CD4-positive, CD25-positive, alpha-beta regulatory T cell (primary cell): ENCODE results near the gene LGR6. TPM values are rescaled to one million over a fixed set of nuclear protein-coding genes. Genes with fewer than 3 reads are reported as not detected.
"Not testable (repeated sequence)": the region's sequence is repeated elsewhere in the genome, so short reads cannot be mapped to it uniquely, and the experiment has no call there.

Experiments used
- ATAC-seq, 2 donors: fragments of 150-1000 bp; cut with Tn5 transposase; one replicate each; pipeline ENCODE4 v1.10.0; 2021; ENCODE audit warnings: low read depth in 2 of 2, moderate number of reproducible peaks in 2 of 2, moderate library complexity in 1 of 2
- DNase-seq, 3 donors: peaks; one replicate each; pipeline versions ENCODE4 v3.0.0 to v3.0.0-alpha.2; 2012 to 2022; ENCODE audit warnings: mixed read lengths in 1 of 3
- H3K27ac ChIP-seq: one replicate; pipeline ENCODE4 v1.7.0; 2013; ENCODE audit warnings: mild to moderate bottlenecking, low read length; ENCODE audit not compliant: insufficient read depth, poor library complexity, severe bottlenecking
- H3K27me3 ChIP-seq: one replicate; pipeline ENCODE4 v1.7.0; 2013; ENCODE audit warnings: low read length; ENCODE audit not compliant: control insufficient read depth, insufficient read depth
- H3K36me3 ChIP-seq: one replicate; pipeline ENCODE4 v1.7.0; 2013; ENCODE audit warnings: mild to moderate bottlenecking, low read length, moderate library complexity; ENCODE audit not compliant: control insufficient read depth, insufficient read depth
- H3K4me1 ChIP-seq: 2 replicates; pipeline ENCODE4 v1.7.0; 2013; ENCODE audit warnings: mild to moderate bottlenecking, low read length; ENCODE audit not compliant: insufficient read depth, control insufficient read depth, poor library complexity, severe bottlenecking
- H3K4me3 ChIP-seq: one replicate; pipeline ENCODE4 v1.7.0; 2013; ENCODE audit warnings: low read depth, mild to moderate bottlenecking, low read length, moderate library complexity
- H3K9me3 ChIP-seq, 2 experiments: 1 replicate in 1 of 2; 2 replicates in 1 of 2; pipeline ENCODE4 v1.7.0; 2013; ENCODE audit warnings: low read length in 2 of 2, mild to moderate bottlenecking in 1 of 2, moderate library complexity in 1 of 2; ENCODE audit not compliant: control insufficient read depth in 2 of 2
- H3K27ac Mint-ChIP-seq, 3 donors: one replicate each; pipeline ENCODE4 v1.8.0; 2020 to 2022; ENCODE audit warnings: mild to moderate bottlenecking in 3 of 3, mixed read lengths in 3 of 3, moderate library complexity in 2 of 3
- H3K27me3 Mint-ChIP-seq: one replicate; pipeline ENCODE4 v1.8.0; 2022; ENCODE audit warnings: mild to moderate bottlenecking, mixed read lengths
- H3K36me3 Mint-ChIP-seq: one replicate; pipeline ENCODE4 v1.8.0; 2020; ENCODE audit warnings: mixed read lengths
- H3K4me1 Mint-ChIP-seq, 4 donors: one replicate each; pipeline ENCODE4 v1.8.0; 2020 to 2022; ENCODE audit warnings: mixed read lengths in 4 of 4, mild to moderate bottlenecking in 1 of 4
- H3K4me3 Mint-ChIP-seq, 4 donors: one replicate each; pipeline ENCODE4 v1.8.0; 2020 to 2022; ENCODE audit warnings: mild to moderate bottlenecking in 4 of 4, mixed read lengths in 4 of 4, moderate library complexity in 3 of 4
- H3K9me3 Mint-ChIP-seq, 7 donors: one replicate each; pipeline ENCODE4 v1.8.0; 2020 to 2022; ENCODE audit warnings: mixed read lengths in 7 of 7, mild to moderate bottlenecking in 3 of 7, moderate library complexity in 2 of 7
- polyA plus RNA-seq, 4 donors: library from polyadenylated mRNA; unstranded; fragments of 300-500 nt; fragmentation: Illumina TruSeq; gene quantifications; one replicate each; pipeline ENCODE4 v1.2.3, GENCODE V29; 2021
- total RNA-seq: library from RNA; stranded (reverse); gene quantifications from one replicate; pipeline ENCODE4 v1.2.3, GENCODE V29; 2022

LGR6 gene
- total and polyA plus RNA-seq, 5 donors from 2014 or later = 0.16 to 0.87 (median 0.30) TPM

DNA sequence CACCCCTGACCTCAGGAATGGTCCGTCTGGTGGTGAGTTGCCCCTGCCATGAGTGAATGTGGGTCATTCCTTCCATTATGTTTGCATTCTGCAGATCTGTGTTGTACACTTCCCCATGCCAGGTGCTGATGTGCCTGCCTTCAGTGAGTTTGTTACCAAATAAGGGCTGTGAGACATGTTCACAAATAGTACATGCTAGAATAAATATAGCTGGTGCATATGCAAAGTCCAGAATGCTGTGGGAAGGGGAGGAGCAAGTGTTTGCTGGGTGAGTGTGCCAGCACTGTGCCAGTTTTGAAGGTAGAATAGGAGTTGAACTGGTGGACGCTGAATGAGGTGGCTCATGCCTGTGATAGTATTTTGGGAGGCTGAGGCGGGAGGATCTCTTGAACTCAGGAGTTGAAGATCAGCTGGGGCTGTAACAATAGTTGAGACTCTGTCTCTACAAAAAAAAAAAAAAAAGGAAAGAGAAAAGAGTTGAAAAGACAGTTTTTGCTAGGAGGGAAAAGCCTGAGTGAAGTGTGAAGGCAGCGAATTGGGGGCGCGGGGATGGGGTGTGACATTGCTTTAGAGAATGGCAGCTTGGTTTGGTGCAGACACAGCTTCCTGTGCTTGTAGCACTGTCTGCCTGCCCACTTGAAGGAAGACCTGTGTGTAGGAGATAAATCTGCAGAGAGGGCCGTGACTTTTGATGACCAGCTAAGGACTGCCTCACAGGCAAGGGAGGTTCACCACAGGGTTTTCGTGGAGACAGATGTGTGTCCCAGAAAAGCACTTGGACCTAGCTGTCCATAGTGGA is 61.1 kb downstream of the LGR6 start:
- Histone ChIP-seq H3K4me3 (no peak overlapping the region), H3K36me3 (no peaks in the 10 kb centered on the region), H3K27ac (no peak overlapping the region), H3K27me3 (peaks cover 2% of the 10 kb centered on the region), H3K4me1 (no peaks in the 10 kb centered on the region), H3K9me3 (no peaks in the 10 kb centered on the region)
- H3K27me3 Mint-ChIP-seq = peaks cover 36% of the 10 kb centered on the region
- H3K9me3 Mint-ChIP-seq = no peaks in the 10 kb centered on the region
- DNase-seq (no peak), ATAC-seq (no peak)
- H3K27ac Mint-ChIP-seq = no peak overlapping the region
- peaks cover 0 to 2% (median 0%) of the 10 kb centered on the region in 4 donors for H3K4me1 Mint-ChIP-seq
- no peaks in the 10 kb centered on the region for H3K36me3 Mint-ChIP-seq
- no peak overlapping the region for H3K4me3 Mint-ChIP-seq

GRCh38 chr1:202255343-202255742 is 61.7 kb downstream of the LGR6 start:
- Histone ChIP-seq H3K27ac (no peak overlapping the region), H3K4me3 (no peak overlapping the region), H3K9me3 (no peaks in the 10 kb centered on the region), H3K4me1 (no peaks in the 10 kb centered on the region), H3K36me3 (no peaks in the 10 kb centered on the region), H3K27me3 (no peaks in the 10 kb centered on the region)
- DNase-seq = no peak
- Mint-ChIP-seq H3K4me1 (peaks cover 0 to 2% (median 0%) of the 10 kb centered on the region in 4 donors), H3K27me3 (peaks cover 33% of the 10 kb centered on the region), H3K27ac (no peak overlapping the region), H3K36me3 (no peaks in the 10 kb centered on the region), H3K9me3 (no peaks in the 10 kb centered on the region), H3K4me3 (no peak overlapping the region)
- ATAC-seq = no peak

DNA sequence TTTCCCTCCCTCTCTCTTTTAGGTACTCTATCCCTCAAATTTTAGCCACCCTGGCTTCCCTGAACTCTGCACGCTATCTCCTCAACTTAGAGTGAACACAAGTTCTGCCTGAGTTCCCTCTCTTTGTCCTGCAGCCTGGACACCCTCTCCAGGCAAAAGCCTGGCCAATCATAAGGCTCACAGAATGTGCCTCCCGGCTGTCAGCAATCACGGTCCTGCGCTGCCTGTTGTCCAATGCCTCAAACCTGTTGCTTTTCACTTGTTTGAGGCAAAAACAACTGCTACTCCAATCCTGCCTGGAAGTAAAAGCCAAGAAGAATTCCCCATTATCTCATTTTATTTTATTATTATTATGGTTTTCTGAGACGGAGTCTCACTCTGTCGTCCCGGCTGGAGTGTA is 66.1 kb downstream of the LGR6 start:
- peaks cover 34% of the 10 kb centered on the region for H3K27me3 Mint-ChIP-seq
- peaks cover 0 to 4% (median 0%) of the 10 kb centered on the region in 7 donors for H3K9me3 Mint-ChIP-seq
- DNase-seq (no peak), ATAC-seq (no peak)
- Histone ChIP-seq H3K27ac (no peak overlapping the region), H3K9me3 (no peaks in the 10 kb centered on the region), H3K27me3 (peaks cover 3% of the 10 kb centered on the region), H3K4me1 (no peaks in the 10 kb centered on the region), H3K4me3 (no peak overlapping the region), H3K36me3 (no peaks in the 10 kb centered on the region)
- H3K4me1 Mint-ChIP-seq = peaks cover 0 to 1% (median 0%) of the 10 kb centered on the region in 4 donors
- H3K36me3 Mint-ChIP-seq = no peaks in the 10 kb centered on the region
- no peak overlapping the region for H3K4me3 Mint-ChIP-seq
- H3K27ac Mint-ChIP-seq = no peak overlapping the region

DNA sequence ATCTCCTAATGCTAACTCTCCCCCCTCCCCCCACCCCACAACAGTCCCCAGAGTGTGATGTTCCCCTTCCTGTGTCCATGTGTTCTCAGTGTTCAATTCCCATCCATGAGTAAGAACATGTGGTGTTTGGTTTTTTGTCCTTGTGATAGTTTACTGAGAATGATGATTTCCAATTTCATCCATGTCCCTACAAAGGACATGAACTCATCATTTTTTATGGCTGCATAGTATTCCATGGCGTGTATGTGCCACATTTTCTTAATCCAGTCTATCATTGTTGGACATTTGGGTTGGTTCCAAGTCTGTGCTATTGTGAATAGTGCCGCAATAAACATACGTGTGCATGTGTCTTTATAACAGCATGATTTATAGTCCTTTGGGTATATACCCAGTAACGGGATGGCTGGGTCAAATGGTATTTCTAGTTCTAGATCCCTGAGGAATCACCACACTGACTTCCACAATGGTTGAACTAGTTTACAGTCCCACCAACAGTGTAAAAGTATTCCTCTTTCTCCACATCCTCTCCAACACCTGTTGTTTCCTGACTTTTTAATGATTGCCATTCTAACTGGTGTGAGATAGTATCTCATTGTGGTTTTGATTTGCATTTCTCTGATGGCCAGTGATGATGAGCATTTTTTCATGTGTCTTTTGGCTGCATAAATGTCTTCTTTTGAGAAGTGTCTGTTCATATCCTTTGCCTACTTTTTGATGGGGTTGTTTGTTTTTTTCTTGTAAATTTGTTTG is 67.8 kb downstream of the LGR6 start:
- not testable (repeated sequence) for H3K27me3 ChIP-seq, H3K27ac Mint-ChIP-seq, DNase-seq, ATAC-seq, H3K4me1 ChIP-seq, H3K36me3 ChIP-seq, H3K4me1 Mint-ChIP-seq, H3K9me3 Mint-ChIP-seq, H3K27ac ChIP-seq, H3K4me3 Mint-ChIP-seq, H3K9me3 ChIP-seq, H3K36me3 Mint-ChIP-seq, H3K4me3 ChIP-seq
- H3K27me3 Mint-ChIP-seq = peaks cover 42% of the 10 kb centered on the region

GRCh38 chr1:202263628-202264027 is 70.0 kb downstream of the LGR6 start:
- Mint-ChIP-seq H3K36me3 (no peaks in the 10 kb centered on the region), H3K9me3 (peaks cover 0 to 4% (median 0%) of the 10 kb centered on the region in 7 donors), H3K27me3 (peaks cover 49% of the 10 kb centered on the region), H3K4me1 (peaks cover 0 to 1% (median 0%) of the 10 kb centered on the region in 4 donors), H3K27ac (no peak overlapping the region), H3K4me3 (no peak overlapping the region)
- no peak overlapping the region for H3K27ac ChIP-seq
- H3K27me3 ChIP-seq = peaks cover 7% of the 10 kb centered on the region
- H3K4me3 ChIP-seq = no peak overlapping the region
- DNase-seq (no peak), ATAC-seq (no peak)
- no peaks in the 10 kb centered on the region for H3K36me3 ChIP-seq
- H3K4me1 ChIP-seq = no peaks in the 10 kb centered on the region
- no peaks in the 10 kb centered on the region for H3K9me3 ChIP-seq

DNA sequence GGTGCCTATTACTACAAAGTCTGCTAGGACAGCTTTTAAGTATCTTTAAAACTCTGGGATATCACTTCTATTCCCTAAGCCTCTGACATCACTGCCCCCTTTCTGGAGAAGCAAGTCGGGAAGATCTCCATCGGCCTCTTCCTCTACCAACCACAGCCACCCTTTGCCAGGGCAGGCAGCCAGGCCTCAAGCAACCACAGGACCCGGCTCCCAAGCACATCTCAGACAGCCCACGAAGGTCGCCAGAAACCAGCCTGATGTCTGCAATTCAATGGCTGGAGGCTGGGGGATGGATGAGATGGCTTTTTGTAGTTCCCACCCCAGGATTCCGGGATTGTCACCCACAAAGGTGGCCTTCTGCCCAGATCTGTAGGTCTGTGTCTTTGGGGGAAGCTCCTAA is 70.7 kb downstream of the LGR6 start:
- Mint-ChIP-seq H3K4me1 (peaks cover 0 to 1% (median 0%) of the 10 kb centered on the region in 4 donors), H3K4me3 (no peak overlapping the region), H3K9me3 (peaks cover 0 to 4% (median 0%) of the 10 kb centered on the region in 7 donors), H3K27me3 (peaks cover 50% of the 10 kb centered on the region), H3K36me3 (no peaks in the 10 kb centered on the region), H3K27ac (no peak overlapping the region)
- no peak overlapping the region for H3K4me3 ChIP-seq
- H3K4me1 ChIP-seq = no peaks in the 10 kb centered on the region
- H3K27me3 ChIP-seq = peaks cover 7% of the 10 kb centered on the region
- DNase-seq (no peak), ATAC-seq (no peak)
- H3K9me3 ChIP-seq = no peaks in the 10 kb centered on the region
- H3K27ac ChIP-seq = no peak overlapping the region
- H3K36me3 ChIP-seq = no peaks in the 10 kb centered on the region

DNA sequence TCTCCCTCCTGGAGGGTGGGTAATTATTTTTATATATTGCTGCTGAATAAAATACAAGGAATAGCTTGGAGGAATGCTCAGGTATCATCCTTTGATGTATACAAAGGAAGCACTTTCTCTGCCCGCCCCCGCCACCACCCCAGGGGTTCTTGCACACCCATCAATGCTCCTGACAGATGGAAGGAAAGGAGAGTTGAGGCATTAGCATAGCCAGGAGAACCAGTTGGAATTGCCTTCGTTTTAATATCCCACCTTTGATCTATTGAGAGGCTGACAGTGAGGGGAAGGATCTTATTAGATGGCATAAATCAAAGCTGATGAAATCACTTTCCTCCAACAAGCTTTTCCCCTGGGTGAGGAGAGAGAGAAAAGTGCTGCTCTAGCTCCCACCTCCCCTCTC is 71.1 kb downstream of the LGR6 start:
- Histone ChIP-seq H3K27me3 (peaks cover 7% of the 10 kb centered on the region), H3K27ac (no peak overlapping the region), H3K36me3 (no peaks in the 10 kb centered on the region), H3K4me1 (no peaks in the 10 kb centered on the region), H3K9me3 (no peaks in the 10 kb centered on the region), H3K4me3 (no peak overlapping the region)
- Mint-ChIP-seq H3K36me3 (no peaks in the 10 kb centered on the region), H3K27ac (no peak overlapping the region), H3K4me3 (no peak overlapping the region), H3K4me1 (peaks cover 0 to 1% (median 0%) of the 10 kb centered on the region in 4 donors), H3K27me3 (peaks cover 50% of the 10 kb centered on the region), H3K9me3 (peaks cover 0 to 4% (median 0%) of the 10 kb centered on the region in 7 donors)
- no peak for DNase-seq
- no peak for ATAC-seq
